ENCODE results near the gene PURA.

PURA gene

GRCh38 chr5:140075371-140075770 lies 38.5 kb upstream of the PURA start:
- H3K36me3 ChIP-seq (ENCODE audit: control insufficient read depth, low read length), result no peaks in the 10 kb centered on the region
- TF ChIP-seq EZH2phosphoT487 (IDR thresholded peaks at IDR 0.05; ENCODE audit: borderline replicate concordance, low read length), result no peak
- TF ChIP-seq, protein P1, sequence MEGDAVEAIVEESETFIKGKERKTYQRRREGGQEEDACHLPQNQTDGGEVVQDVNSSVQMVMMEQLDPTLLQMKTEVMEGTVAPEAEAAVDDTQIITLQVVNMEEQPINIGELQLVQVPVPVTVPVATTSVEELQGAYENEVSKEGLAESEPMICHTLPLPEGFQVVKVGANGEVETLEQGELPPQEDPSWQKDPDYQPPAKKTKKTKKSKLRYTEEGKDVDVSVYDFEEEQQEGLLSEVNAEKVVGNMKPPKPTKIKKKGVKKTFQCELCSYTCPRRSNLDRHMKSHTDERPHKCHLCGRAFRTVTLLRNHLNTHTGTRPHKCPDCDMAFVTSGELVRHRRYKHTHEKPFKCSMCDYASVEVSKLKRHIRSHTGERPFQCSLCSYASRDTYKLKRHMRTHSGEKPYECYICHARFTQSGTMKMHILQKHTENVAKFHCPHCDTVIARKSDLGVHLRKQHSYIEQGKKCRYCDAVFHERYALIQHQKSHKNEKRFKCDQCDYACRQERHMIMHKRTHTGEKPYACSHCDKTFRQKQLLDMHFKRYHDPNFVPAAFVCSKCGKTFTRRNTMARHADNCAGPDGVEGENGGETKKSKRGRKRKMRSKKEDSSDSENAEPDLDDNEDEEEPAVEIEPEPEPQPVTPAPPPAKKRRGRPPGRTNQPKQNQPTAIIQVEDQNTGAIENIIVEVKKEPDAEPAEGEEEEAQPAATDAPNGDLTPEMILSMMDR (IDR thresholded peaks at IDR 0.05; ENCODE audit: low read depth, low read length, poor library complexity, severe bottlenecking), result no peak

DNA sequence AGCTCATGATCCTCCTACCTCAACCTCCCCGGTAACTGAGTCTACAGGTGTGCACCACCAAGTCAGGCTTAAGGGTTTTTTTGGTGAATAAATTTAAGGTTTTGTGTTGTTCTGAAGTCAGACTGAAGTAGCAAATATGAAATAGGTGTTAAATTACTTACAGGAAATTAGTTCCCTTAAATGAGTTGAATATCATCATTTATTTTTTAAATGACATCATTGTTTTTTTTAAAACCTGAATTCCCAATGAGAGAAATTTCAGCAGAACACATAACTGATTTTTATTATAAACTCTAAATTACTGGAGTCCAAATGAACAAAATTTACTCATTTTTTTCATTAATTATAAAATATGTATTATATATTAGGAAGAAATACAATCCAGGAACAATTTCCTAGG lies 37.8 kb upstream of the PURA start:
- H3K27ac ChIP-seq (ENCODE audit: low read depth, low read length), result no peak overlapping the region
- H3K4me2 ChIP-seq (ENCODE audit: low read length), result no peak overlapping the region
- no peaks in the 10 kb centered on the region for H3K9me2 ChIP-seq (replicated peaks; ENCODE audit: control insufficient read depth, low read length)
- no peaks in the 10 kb centered on the region for H3K4me1 ChIP-seq (ENCODE audit: control insufficient read depth, low read length)
- no peaks in the 10 kb centered on the region for H3K36me3 ChIP-seq (ENCODE audit: control insufficient read depth, low read length)
- H3F3A ChIP-seq (ENCODE audit: control insufficient read depth, insufficient read depth), result no peaks in the 10 kb centered on the region
- TF ChIP-seq, protein P1 (IDR thresholded peaks at IDR 0.05; ENCODE audit: low read depth, low read length, poor library complexity, severe bottlenecking), result no peak
- no peak for TF ChIP-seq EZH2phosphoT487 (IDR thresholded peaks at IDR 0.05; ENCODE audit: borderline replicate concordance, low read length)
- no peaks in the 10 kb centered on the region for H4K20me1 ChIP-seq (ENCODE audit: control insufficient read depth, insufficient read depth, low read depth, low read length)
- no peaks in the 10 kb centered on the region for H3K79me2 ChIP-seq (ENCODE audit: control insufficient read depth, low read length)
- peaks cover 19% of the 10 kb centered on the region for H3K27me3 ChIP-seq (ENCODE audit: control insufficient read depth, low read length)
- no peaks in the 10 kb centered on the region for H3K9me3 ChIP-seq (ENCODE audit: control insufficient read depth, insufficient read depth, low read length)
- H3K4me3 ChIP-seq (ENCODE audit: low read length), result no peak overlapping the region

More at GRCh38 chr5:140075371-140075770, 38.5 kb upstream of the PURA start:
- Histone ChIP-seq H3K4me2 (ENCODE audit: low read length) (no peak overlapping the region), H3K9me2 (replicated peaks; ENCODE audit: control insufficient read depth, low read length) (no peaks in the 10 kb centered on the region), H3K4me3 (ENCODE audit: low read length) (no peak overlapping the region), H3K27ac (ENCODE audit: low read depth, low read length) (no peak overlapping the region), H3K27me3 (ENCODE audit: control insufficient read depth, low read length) (peaks cover 19% of the 10 kb centered on the region), H3K9me3 (ENCODE audit: control insufficient read depth, insufficient read depth, low read length) (no peaks in the 10 kb centered on the region), H3K4me1 (ENCODE audit: control insufficient read depth, low read length) (no peaks in the 10 kb centered on the region), H3F3A (ENCODE audit: control insufficient read depth, insufficient read depth) (no peaks in the 10 kb centered on the region), H3K79me2 (ENCODE audit: control insufficient read depth, low read length) (no peaks in the 10 kb centered on the region), H4K20me1 (ENCODE audit: control insufficient read depth, insufficient read depth, low read depth, low read length) (no peaks in the 10 kb centered on the region)

DNA sequence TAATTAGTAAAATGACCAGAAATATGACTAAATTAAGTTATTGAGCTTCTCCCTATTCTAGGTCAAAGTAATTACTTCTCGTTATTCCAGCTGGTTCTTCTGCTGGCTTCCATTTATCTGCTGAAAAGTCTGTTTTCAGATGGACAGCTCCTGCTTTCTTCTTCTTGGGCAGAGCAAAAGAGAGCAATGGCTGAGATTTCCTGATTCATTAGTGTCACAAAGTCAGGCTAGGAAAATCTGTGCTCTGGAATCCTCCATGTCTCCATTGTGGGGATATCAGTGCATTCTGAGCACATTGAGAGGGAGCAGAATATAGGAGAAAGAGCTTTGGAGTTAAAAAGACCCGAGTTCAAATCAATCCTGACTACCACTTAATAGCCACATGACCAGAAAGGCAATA lies 37.1 kb upstream of the PURA start:
- Histone ChIP-seq H3K4me1 (ENCODE audit: control insufficient read depth, low read length) (no peaks in the 10 kb centered on the region), H3K9me2 (replicated peaks; ENCODE audit: control insufficient read depth, low read length) (no peaks in the 10 kb centered on the region), H3K9me3 (ENCODE audit: control insufficient read depth, insufficient read depth, low read length) (no peaks in the 10 kb centered on the region), H3K27ac (ENCODE audit: low read depth, low read length) (no peak overlapping the region), H3K4me2 (ENCODE audit: low read length) (no peak overlapping the region), H3K4me3 (ENCODE audit: low read length) (no peak overlapping the region), H4K20me1 (ENCODE audit: control insufficient read depth, insufficient read depth, low read depth, low read length) (no peaks in the 10 kb centered on the region), H3K36me3 (ENCODE audit: control insufficient read depth, low read length) (no peaks in the 10 kb centered on the region), H3K79me2 (ENCODE audit: control insufficient read depth, low read length) (no peaks in the 10 kb centered on the region), H3K27me3 (ENCODE audit: control insufficient read depth, low read length) (peaks cover 21% of the 10 kb centered on the region), H3F3A (ENCODE audit: control insufficient read depth, insufficient read depth) (no peaks in the 10 kb centered on the region)
- TF ChIP-seq EZH2phosphoT487 (IDR thresholded peaks at IDR 0.05; ENCODE audit: borderline replicate concordance, low read length), result no peak
- TF ChIP-seq, protein P1 (IDR thresholded peaks at IDR 0.05; ENCODE audit: low read depth, low read length, poor library complexity, severe bottlenecking), result no peak

All from DOHH2 (cell line).